ENCODE measurements around the gene HS3ST3B1.

Gene HS3ST3B1

DNA sequence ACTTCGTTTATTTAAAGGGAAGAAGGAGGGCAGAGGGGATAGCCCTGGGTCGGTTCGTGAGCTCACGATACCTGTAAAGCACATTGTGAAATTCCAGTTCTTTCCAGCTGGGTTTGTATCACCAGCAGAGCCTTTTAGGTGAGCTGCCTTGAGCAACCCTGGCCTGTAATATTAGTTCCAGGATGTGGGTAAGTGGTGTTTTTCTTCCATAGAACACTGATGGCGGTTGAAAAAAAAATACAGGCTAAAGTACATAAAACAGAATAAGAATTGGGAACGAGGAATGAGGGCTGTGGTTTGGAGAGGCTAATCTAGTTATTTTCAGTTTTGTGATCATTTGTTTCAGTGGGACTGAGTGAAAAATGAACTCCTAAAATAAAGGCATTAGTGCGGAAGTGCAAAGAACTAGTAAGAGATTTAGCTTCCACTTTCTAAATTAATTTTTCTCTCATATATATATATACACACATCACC, 20.6 kb downstream of the HS3ST3B1 start:
- no peak for DNase-seq (ENCODE audit: low spot score)

- no peak for DNase-seq (ENCODE audit: low spot score)
These were observed 21.3 kb downstream of the HS3ST3B1 start for GRCh38 chr17:14321980-14322776.

DNA sequence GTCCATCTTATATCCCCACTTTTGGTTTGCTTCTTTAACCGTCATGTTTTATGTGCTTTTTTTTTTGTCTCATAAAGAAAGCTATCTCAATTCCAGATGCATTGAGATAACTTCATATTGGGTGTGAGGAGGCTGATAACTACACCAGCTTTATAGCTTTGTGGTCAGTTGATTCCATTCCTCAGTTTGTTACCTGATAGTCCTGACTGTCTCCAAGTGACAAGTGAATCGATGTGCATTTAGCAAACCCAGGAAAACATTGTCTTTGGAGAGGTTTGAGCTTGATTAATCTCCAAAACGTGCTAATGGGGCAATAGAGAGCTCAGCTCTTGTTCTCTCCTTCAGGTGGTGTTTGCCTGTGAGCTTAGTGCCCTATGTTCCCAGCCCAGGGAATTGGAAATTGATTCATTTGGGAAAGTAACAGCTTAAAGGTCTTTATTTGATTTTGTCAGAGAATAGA, 22.7 kb downstream of the HS3ST3B1 start:
- DNase-seq (ENCODE audit: low spot score) = no peak

GRCh38 chr17:14325618-14326167, 24.8 kb downstream of the HS3ST3B1 start:
- no peak for DNase-seq (ENCODE audit: low spot score)

- DNase-seq (ENCODE audit: low spot score) = no peak
These were observed 29.1 kb downstream of the HS3ST3B1 start for GRCh38 chr17:14329900-14330491.

DNA sequence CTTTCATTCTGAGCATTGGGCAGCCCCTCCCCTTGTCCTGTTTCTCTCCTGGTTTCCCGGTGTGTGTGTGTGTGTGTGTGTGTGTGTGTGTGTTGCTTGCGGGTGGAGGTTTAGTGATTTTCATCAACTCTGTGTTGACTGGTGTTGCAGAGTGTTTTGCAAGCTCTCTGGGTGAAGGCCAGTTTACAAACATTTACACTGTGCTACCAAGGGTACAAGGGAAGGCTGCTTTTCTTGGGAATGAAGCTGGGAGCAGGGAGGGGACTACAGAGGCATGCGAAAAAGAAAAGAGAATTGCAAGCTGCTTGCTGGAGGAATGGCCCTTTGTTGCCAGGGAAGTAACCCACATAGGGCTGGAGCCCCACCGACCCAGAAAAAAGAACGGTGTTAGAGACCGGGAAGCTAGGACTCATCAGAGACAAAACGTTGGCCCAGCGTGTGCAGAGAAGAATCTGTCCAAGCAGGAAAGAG, 29.6 kb downstream of the HS3ST3B1 start:
- DNase-seq (ENCODE audit: low spot score) = no peak

GRCh38 chr17:14331225-14331981, 30.5 kb downstream of the HS3ST3B1 start:
- no peak for DNase-seq (ENCODE audit: low spot score)

- DNase-seq (ENCODE audit: low spot score) = no peak
These were observed 31.1 kb downstream of the HS3ST3B1 start for GRCh38 chr17:14331982-14332298.

DNA sequence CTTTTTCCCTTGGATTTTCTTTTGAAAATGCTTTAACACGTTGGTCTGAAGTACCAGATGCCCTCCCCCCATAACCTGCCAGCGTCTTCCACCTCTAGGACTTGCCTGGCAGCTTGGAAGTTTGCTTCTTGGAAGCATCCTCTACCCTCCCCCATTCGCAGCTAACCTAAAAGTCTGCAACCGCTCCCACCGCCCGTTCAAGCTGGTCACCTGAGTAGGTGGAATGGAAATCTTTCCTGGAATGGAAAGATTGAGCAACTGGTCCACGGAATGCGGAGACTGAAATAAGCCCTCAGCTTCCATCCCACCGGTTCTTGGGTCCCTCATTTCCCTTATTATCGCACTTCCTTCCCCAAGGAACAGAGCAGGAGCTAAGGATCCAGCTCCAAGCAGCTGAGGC, 31.4 kb downstream of the HS3ST3B1 start:
- no peak for DNase-seq (ENCODE audit: low spot score)

DNA sequence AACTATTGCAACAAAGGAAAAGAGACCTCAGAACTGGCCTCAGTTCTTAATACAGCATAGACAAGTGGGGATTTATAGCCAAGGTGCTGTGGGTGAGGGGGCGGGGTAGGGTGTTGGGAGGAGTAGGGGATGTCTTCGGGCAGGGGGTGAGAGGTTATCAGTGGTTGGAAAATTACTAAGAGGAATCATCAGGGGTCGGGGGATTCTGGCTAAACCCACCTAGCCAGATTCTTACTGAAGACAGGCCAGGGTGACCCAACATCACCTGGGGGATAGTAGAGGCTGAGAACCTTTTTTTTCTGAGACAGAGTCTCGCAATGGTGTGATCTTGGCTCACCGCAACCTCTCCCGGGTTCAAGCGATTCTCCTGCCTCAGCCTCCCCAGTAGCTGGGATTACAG, 32.6 kb downstream of the HS3ST3B1 start:
- DNase-seq (ENCODE audit: low spot score) = no peak

DNA sequence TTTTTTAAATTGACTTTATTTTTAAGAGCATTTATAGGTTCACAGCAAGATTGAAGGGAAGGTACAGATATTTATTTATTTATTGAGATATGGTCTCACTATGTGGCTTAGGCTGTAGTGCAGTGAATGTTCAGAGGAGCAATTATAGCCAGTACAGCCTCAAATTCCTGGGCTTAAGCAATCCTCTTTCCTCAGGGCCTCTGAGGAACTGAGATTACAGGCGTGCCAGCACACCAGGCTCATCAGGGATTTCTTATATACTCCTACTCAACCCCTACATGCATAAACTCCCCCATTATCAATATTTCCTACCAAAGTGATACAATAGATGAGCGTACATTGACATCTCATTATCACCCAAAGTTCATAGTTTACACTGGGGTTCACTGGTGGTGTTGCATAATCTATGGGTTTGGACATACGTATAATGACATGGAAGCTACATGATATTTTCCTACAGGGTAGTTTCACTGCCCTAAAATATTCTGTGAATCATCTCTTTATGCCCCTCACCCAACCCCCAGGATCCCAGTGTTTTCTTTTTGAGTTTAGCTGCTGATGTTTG, 33.5 kb downstream of the HS3ST3B1 start:
- DNase-seq (ENCODE audit: low spot score) = no peak

- no peak for DNase-seq (ENCODE audit: low spot score)
These were observed 34.0 kb downstream of the HS3ST3B1 start for GRCh38 chr17:14334919-14335318.

- no peak for DNase-seq (ENCODE audit: low spot score)
These were observed 35.5 kb downstream of the HS3ST3B1 start for GRCh38 chr17:14336418-14336817.

GRCh38 chr17:14337596-14338079, 36.8 kb downstream of the HS3ST3B1 start:
- DNase-seq (ENCODE audit: low spot score) = no peak

GRCh38 chr17:14340857-14341754, 40.2 kb downstream of the HS3ST3B1 start:
- no peak for DNase-seq (ENCODE audit: low spot score)

- DNase-seq (ENCODE audit: low spot score) = no peak
These were observed 41.0 kb downstream of the HS3ST3B1 start for GRCh38 chr17:14341866-14342265.

- no peak for DNase-seq (ENCODE audit: low spot score)
These were observed 45.9 kb downstream of the HS3ST3B1 start for GRCh38 chr17:14346801-14347200.

- DNase-seq (ENCODE audit: low spot score) = no peak
These were observed 50.6 kb downstream of the HS3ST3B1 start for GRCh38 chr17:14351493-14351892.

DNA sequence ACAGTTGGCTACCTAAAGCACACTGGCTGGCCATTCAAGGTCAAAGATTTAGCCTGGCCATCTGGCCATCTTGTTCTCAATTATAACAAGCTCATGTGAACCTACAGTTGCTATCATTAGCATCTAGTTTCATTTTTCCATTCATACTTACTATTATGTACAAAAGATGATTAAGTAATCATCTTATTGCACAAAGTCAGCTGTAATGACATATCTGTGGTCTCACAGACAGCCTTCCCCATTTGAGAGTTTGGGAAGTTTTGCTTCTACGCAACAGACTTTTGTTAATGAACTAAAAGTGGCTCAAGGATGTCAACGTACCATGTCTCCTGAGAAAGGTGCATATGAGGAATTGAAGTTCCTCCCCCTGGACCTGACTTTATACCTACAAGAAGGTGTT, 51.3 kb downstream of the HS3ST3B1 start:
- DNase-seq (ENCODE audit: low spot score) = no peak

DNA sequence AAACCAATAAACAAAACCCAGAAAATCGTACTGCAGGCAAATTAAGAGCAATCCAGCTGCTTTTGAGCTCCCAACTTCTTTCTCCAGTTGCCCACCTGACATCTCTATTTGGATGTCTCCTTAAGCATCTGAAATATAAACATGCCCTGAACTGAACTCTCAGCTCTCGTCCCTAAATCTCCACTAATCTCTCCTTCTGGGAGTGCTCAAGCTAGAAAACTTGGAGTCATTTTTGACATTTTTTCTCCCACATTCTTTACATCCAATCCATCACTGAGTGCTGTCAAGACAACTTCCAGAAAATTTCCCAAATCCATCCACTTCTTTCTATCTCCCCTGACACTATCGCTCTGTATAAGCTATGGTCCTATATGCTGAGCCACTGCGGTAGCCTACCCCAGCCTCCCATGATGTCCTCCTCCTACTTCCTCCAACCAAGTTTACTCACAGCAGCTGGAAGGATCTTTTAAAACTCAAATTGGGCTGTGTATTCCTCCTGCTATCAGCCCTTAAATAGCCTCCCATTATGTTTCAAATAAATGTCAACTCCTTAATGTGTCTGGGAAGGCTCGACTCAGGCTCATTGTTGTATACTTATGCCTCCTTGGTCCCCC, 53.1 kb downstream of the HS3ST3B1 start:
- no peak for DNase-seq (ENCODE audit: low spot score)

DNA sequence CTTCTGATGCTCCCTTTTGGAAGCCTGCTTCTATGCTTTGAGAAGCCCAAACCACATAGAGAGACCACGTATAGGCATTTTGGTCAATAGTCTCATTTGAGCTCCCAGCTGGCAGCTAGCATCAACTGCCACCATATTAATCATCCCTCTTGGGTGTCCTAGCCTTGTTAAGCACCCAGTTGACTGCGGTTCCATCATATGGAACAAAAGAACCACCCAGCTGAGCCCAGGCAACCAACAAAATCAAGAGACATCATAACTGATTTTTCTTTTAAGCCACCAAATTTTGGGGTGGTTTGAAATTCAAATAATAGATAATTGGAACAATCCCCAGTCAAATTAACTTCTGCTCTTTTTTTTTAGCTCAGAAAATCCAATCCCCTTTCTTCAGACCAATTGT, 53.9 kb downstream of the HS3ST3B1 start:
- DNase-seq (ENCODE audit: low spot score) = no peak
